ENCODE data around the gene CNNM4.

- TF ChIP-seq CTCF (conservative IDR thresholded peaks at IDR 0.05; ENCODE audit: low read length) (no peak), EZH2phosphoT487 (IDR thresholded peaks at IDR 0.05; ENCODE audit: borderline replicate concordance) (no peak)
These were observed 96.3 kb downstream of the CNNM4 start for GRCh38 chr2:96856776-96857666.

Data from Loucy (cell line).